GM21447 (cell line): ENCODE results near the gene MOGAT2.
"Not testable (repeated sequence)": the region's sequence is repeated elsewhere in the genome, so short reads cannot be mapped to it uniquely, and the experiment has no call there.

ENCODE experiments used
- ATAC-seq: cut with Tn5 transposase; IDR thresholded peaks from one replicate; pipeline ENCODE4 v1.9.1; 2021; ENCODE audit not compliant: unreplicated experiment

The MOGAT2 gene

DNA sequence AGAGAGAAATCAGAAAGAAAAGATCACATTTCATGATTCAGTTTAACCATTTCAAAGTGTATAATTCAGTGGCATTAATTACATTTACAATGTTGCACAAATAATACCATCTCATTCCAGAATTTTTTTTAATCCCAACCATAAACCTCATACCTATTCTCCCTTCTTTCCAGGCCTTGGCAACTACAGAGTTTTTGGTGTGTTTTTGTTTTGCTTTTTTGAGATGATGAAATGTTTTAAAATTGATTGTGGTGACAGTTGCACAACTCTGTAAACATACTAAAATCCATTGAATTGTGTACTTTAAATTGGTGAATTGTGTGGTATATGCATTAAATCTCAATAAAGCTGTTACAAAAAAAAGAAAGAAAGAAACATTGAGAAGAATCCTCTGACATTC, 37.3 kb downstream of the MOGAT2 start:
- not testable (repeated sequence) for ATAC-seq

DNA sequence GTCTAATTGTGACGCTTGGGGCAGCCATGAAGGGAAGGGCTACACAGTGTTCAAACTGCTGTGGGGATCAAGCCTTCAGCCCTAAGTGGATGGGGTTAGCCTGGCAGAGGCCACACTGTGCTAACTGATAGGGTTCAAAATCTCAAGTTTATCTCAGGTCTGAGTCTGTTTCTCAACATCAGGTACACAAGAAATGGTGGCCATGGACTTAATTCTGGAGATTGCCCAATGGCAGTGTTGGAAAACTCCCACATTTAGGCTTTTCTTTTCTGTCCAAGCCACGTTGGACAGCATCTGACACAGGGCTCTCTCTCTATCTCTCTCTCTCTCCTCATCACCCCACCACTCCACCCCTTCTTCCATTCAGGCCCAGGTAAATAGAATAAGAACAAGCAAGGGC, 40.0 kb downstream of the MOGAT2 start:
- no peak for ATAC-seq

DNA sequence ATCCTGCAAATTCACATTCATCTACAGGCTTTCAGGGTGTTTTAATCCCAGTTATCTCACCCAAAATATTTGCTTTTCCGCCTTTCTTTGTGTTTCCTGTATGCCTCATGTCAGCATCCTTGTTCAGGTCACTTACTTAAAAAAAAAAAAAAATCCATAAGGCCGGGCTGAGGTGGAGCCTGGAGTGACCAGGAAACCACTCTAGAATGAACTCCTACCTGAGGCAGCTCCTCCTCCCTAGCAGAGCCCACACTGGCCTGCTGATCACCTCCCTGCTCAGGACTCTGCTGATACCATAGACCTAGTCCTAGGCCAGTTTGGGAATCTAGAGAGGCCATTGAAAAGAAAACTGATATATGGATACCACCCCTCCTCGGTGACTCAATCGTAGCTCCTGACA, 42.2 kb downstream of the MOGAT2 start:
- ATAC-seq: no peak

DNA sequence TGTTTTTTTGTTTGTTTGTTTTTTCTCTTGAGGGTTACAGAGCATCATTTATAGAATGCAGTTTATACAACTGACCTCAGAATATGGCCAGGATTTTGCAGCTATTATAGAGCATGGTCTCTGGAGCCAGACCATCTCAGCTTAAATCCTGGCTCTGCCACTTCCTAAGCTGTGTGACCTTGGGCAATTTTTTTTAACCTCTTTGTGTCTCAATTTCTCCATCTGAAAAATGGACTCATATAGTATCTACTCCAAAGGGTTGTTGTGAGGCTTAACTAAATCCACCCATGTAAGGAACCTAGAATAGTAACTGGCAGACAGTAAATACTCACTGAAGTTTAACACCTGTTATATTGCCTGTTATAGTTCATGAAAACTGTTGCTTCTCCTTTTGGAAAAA, 42.6 kb downstream of the MOGAT2 start:
- ATAC-seq: no peak

DNA sequence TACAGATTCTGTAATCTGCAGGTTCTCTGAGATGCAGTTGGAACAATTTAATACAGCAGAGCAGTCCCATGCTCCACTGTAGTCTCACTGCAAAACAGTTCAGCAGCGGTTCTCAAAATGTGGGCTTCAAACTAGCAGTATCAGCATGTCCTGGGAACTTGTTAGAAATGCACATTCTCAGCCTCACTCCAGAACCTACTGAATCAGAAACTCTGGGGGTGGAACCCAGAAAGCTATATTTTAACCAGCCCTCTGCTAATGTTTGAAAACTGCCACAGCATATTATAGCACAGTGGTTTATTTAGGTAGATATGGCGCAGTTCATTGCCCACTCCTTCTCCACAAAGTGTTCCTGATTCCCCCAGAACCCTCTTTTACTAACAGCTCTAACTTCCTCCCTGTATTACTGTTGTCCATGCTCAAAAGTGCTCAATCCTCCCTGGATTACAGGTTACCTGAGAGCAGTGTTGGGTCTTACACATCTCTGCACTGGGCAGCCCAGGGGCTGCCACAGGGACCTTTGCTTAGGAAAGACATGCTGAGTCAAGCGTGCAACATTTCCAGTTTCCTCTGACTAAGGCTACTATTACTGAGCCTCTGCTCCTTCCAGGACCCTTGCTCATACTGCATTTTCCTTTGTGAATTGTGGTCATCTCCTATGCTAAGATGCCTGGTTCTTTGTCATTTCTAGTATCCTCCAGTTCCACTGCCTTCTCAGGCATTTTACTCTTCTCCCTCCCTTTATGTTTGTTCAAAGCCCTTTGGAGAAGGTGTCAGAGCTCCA, 43.3 kb downstream of the MOGAT2 start:
- ATAC-seq: no peak

DNA sequence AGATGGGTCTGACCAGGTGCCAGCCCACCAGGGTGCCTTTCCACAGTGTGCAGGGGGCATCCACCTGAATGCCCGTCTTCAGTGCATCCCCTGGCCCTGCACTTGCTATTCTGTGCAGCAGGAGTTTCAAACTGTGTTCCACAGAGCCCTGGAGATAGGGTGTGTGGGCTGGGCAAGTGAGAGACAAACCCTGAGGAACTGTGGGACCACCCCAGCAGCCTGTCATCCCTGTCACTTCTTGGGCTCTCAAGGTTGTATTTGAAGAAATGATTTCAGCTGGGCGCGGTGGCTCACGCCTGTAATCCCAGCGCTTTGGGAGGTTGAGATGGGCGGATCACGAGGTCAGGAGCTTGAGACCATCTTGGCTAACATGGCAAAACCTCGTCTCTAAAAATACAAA, 44.5 kb downstream of the MOGAT2 start:
- ATAC-seq: no peak

DNA sequence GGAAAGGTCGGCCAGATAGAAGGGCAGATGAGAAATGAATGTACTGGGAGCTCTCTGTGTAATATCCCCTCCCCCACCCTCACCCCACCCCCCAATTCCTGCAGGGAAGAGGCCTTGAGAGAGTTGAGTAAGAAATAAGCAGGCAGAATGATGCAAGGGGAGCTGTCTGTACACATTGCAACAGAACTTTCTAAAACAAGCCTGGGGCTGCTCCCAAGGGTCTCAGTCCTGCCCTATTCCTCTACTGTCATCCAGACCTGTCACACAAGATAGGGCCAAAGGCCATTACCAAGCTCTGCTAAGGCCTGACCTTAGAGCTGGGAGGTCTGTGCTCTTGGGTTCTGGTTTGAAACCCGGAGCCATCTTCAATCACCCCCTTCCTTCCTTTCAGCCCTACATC, 45.2 kb downstream of the MOGAT2 start:
- no peak for ATAC-seq

DNA sequence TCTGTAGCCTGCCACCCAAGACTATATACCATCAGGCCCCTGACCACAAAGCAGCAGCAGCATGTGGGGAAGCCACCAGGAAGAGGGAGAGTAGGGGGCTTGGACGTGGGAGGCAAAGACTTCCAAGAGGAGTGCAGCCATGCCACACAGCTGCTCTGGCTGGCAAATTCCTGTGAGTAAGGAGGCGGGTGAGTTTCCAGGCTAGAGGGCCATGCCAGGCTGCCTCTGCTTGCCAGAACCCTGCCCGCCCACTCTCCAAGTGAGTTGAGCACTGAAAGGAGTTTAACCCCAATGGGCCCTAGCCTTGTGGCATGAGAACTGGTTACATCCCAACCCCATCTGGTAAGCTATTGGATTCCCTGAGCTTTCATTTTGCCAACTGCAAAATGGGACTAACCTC, 46.2 kb downstream of the MOGAT2 start:
- no peak for ATAC-seq

DNA sequence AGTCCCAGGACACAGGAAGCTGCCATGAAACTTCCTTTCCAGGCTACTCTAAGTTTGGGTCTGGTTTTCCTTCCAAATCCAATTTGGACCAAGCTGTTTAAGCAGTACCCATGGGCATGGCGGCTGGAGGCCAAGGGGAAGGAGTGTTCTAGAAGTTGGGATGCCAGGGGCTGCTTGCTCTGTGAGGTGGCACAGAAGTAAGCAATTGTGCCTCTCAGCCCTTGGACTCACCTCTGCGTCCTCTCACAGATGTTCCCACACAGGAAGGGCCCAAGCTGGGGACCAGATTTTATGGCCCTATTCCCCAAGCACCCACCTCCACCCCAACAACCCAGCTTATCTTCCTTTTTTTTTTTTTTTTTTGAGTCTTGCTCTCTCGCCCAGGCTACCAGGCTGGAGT, 47.5 kb downstream of the MOGAT2 start:
- no peak for ATAC-seq

DNA sequence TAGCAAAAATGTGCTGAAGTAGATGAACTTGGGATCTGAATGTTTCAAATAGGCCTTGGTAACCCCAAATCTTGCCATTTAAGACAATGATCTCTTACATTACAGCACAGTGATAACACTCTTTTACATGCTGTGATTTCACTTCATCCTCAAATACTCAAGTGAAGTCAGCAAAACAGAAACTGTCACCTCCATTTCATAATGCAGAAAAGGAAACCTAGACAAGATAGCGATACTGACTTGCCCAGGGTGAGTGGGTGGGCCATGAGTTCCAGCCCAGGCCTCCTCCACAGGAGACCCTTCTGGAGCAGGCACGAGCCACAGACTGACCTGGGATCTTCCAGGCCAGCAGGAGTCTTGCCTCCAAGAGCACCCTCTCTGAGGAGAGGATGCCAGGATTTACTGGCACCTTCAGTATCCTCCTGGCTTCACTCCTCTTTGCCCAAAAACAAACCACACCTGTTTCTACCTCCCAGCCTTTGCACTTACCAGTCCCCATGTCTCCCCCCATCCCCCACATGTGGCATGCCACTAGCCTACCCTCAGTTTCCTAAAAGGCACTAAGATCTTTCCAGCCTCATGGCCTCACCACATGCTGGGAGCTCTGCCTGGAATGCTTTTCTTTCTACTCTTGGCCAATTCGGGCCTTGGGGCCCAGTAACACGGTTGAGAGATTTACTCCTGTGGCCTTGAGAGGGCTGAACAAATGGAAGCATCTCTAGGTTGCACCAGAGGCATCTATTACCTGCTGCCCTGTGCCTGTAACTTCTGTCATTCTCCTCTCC, 49.0 kb downstream of the MOGAT2 start:
- ATAC-seq: no peak

DNA sequence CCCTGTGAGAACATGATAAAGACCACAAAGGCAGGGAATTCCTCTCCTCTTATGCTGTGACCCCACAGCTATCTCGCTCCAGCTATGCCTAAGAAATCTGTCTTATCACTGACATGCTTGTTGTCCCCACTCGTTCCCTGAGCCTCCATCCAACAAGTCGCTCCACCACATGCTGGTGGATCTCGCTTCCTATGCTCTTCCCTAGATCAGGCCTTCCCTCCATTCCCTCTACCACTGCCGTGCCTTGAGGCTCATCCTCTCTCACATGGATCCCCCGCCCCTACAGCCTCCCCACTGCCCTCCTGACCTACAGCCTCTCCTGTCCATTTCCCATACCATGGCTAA, 49.6 kb downstream of the MOGAT2 start:
- ATAC-seq: no peak

DNA sequence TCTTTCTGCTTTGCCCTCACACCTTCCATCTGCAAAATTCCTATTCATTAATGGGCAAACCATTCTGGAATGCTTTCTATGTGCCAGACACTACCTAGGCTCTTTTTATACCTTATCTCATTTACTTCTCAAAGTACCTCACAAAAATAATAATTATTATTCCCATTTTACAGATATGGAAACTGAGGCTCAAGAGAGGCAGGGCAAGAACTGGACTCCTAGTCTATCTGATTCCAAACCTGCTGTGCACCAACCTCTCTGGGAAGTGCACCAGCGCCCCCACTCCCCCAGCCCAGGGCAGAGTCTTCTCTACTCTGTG, 50.1 kb downstream of the MOGAT2 start:
- ATAC-seq: no peak

DNA sequence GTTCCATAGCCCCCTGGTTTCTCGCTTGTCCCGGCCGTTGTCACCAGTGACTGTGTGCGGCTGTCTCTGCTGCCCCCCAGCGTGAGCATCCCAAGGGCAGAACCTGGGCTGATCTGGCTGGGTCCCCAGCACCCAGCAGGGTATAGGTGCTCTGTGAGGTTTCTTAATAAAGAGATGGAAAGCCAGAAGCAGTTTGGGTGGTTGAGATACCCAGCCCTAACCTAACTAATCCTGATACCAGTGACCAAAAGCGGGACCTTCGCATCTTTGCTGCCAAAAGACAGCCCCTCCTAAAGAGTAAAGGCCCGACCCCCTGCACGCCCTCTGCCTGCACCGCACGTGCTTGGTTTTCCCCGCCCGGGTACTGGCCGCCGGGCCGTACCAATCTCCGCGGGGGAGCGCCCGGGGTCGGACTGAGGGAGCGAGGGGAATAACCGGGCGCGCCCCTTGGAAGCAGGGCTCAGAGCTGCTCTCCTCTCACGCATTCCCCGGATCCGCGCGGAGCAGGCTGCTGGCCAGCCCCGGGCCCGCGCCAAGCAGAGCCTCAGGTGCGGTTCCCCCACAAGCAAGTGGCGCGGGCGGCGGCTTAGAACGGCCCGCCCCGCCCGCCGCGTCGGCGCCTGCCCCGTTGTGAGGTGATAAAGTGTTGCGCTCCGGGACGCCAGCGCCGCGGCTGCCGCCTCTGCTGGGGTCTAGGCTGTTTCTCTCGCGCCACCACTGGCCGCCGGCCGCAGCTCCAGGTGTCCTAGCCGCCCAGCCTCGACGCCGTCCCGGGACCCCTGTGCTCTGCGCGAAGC, 50.7 kb downstream of the MOGAT2 start, which contains the start of gene DGAT2:
Gene DGAT2 (plus strand): TSS at position 667 of the 797 bp plus-strand sequence. CDS start 214 bp downstream, outside the sequence.
- ATAC-seq: peak; percentile 59

DNA sequence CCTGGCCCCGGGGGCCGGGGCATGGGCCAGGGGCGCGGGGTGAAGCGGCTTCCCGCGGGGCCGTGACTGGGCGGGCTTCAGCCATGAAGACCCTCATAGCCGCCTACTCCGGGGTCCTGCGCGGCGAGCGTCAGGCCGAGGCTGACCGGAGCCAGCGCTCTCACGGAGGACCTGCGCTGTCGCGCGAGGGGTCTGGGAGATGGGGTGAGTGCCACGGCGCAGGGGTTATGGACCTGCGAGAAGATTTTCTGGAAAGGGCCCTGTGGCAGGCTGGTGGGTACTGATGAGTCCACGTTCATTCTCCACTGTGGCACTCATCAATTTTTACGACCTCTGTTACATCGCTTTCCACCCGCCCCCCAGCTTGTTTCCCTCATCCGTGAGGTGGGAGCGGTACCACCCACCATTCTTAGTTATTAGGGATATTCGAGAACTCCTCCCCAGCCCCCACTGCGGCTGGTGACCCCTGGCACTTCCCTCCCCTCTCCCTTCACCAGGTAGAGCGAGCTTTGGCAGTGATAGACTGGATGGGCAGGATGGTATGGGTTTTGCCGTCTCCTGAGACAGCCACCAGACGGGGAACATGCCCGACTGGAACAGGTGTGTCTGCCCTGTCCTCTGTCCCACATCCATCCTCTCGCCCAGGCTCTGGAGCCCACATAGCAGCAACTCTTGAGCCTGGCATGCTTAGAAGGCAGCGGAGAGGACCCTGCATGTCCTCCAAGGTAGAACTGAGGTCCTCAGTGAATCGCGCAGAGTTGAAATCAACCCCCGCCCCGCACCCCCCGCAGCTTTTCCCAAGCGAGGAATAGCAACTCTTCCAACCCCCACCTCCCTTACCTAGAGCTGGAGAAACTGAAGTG, 51.5 kb downstream of the MOGAT2 start:
- no peak for ATAC-seq

DNA sequence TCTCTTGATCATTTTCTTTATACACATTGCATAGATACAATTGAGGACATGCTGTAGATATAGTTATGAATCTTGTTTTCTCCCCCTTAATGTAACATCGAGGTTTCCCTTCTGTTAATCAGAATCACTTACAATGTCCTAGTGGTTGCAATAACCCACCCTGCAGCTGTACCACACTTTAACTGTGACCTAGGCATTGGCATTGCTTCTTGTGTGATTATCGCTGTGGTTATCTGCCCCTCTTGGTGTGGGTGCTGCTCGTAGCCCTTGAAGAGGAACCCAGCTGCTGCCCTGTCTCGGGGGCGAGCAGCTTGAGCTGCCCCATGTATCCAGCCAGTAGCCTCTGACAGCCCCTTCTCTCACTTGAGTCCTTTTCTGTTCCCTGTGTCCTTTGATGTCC, 52.5 kb downstream of the MOGAT2 start:
- ATAC-seq: no peak

DNA sequence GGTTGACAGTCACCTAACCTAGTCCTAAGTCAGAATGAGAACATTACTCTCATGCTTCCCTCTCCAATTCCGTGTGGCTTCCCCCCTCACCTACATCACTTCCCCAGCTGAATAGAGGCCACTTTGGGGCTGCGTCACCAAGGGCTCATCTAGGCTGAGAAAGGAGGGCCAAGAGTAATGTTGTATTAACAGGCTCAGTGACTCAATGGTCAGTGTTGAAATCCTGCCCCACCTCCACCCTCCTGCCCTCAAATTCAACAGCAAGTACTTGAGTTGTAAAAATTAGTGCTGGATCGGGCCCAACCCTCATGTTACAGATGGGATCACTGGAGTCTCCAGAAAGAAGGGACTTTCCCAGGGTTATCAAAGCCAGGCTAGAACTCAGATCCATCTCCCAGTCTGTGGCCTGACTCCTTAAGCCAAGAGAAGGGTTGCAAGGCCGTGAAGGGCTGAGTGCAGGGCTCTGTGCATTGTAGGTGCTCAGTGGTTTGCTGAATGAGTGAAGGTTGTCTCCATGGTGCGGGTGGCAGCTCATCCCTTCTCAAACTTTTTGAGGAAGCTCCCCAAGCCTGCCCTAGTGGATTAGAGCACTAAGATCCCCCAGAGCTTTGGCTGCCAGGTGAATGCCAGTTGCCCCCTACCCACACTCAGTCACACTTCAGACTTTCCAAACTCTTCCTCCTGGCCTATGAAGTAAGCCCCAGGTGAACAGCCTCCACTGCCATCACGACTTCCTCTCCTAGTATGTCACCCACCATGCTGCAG, 54.2 kb downstream of the MOGAT2 start:
- no peak for ATAC-seq

DNA sequence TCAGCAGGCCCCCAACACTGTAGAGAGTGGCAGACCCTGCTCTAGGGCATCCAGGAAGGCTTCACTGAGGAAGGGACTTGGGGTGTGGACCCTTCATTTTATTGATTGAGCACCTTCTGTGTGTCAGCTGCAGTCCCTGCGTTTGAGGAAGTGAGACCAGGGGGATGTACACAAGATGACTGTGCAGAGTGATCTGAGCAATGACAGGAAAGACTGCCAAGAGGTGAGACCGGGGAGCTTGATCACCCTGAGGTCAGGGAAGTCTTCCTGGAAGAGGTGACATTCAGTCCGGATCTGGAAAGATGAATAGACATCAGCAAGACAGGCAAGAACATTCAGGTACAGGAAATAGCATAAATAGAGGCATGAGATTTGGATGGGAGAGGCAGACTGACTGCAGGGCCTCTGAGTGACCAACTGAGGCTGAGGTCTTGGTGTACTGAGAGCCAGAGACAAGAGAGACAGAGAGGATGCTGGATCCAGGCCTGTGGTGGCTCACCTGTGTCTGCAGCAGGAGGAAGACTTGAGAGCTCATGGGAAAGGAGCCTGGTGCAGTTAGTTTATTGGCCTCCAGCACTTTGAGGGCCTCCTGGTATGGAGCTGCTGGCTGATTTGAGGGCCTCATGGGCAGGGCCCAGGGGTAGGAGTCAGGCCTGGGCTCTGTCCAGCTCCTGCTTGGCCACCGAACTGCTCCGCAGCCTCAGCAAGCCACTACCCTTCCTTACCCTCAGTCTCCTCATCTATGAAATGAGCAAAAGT, 56.1 kb downstream of the MOGAT2 start:
- peak; percentile 88 for ATAC-seq

DNA sequence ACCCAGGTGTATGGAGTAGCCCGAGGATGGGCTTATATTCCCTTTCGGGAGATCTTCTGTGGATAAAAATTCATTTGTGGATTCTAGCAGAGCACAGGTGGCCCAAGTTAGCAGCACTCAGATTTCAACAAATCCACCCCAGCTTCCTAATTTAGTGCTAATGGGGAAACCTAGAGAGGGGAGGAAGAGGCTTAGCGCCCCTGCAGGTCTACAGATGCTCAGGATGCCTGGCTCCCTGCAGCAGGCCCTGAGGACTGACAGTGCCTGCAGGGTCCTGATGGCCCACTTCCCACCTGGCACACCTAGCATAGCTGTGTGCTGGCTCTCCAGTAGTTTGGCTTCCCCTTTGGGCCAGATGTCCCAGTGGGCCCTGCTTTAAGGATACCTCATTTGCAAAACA, 57.4 kb downstream of the MOGAT2 start:
- ATAC-seq: no peak

DNA sequence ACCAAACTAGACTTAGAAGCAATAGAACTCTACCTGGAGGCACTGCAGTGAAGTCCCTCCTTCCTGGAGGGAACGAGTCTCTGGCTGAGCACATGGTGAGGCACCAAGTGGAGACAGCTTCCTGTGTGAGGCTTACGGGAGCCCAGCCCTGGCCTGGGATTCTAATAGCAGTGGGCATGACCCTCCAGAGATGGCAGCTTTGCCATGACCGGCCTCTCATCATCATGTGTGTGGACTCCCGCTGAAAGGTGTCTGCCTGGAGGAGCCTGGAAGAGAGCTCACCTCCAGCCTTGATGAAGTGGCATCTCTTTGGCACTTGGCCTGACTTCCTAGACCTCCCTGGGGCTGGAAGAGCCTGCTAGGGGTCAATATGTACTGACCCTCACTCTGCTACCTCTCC, 58.9 kb downstream of the MOGAT2 start:
- ATAC-seq: no peak
